GM06990 (cell line): Measurements from ENCODE around the gene FTO.

ENCODE experiments used
- DNase-seq: peaks from one replicate; pipeline ENCODE4 v3.0.0-alpha.2; 2011; ENCODE audit not compliant: insufficient read length; ENCODE audit errors: extremely low read depth
- H3K27me3 ChIP-seq: replicated peaks from 2 replicates; pipeline ENCODE4 v1.6.0; 2011; ENCODE audit warnings: low read length; ENCODE audit not compliant: control insufficient read depth, insufficient read depth
- H3K36me3 ChIP-seq: 2 replicates; pipeline ENCODE4 v1.5.1; 2011; ENCODE audit warnings: low read length; ENCODE audit not compliant: control insufficient read depth, insufficient read depth
- H3K4me3 ChIP-seq: replicated peaks from 2 replicates; pipeline ENCODE4 v1.5.1; 2011; ENCODE audit warnings: low read depth, mild to moderate bottlenecking, control low read depth, low read length
- TF ChIP-seq, protein P1 (sequence below): IDR thresholded peaks from 2 replicates; pipeline ENCODE4 v1.5.1; 2011; ENCODE audit warnings: low read length, control low read depth, mild to moderate bottlenecking, inconsistent platforms; ENCODE audit not compliant: insufficient read depth, poor library complexity, severe bottlenecking

Gene FTO

DNA sequence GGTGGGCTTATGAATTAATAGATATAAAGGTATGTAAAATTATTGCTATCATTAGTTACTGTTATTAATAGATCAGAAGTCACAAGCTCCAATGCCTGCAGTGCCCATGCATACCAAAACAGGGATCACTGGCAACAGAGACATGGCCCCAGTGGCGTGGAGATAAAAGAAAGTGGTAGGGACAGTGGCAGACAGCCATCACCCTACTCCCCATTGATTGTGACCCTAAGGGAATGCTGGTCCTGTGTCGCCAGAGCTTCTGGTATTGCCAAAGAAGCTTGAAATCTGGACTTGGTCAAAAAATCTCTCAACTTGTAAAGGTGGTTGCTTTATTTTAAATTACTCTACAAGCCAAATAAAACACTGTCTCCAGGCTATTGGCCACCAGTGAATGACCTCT, 303.5 kb downstream of the FTO start:
- Histone ChIP-seq H3K4me3 (no peak overlapping the region), H3K27me3 (no peaks in the 10 kb centered on the region), H3K36me3 (no peaks in the 10 kb centered on the region)
- TF ChIP-seq, protein P1, sequence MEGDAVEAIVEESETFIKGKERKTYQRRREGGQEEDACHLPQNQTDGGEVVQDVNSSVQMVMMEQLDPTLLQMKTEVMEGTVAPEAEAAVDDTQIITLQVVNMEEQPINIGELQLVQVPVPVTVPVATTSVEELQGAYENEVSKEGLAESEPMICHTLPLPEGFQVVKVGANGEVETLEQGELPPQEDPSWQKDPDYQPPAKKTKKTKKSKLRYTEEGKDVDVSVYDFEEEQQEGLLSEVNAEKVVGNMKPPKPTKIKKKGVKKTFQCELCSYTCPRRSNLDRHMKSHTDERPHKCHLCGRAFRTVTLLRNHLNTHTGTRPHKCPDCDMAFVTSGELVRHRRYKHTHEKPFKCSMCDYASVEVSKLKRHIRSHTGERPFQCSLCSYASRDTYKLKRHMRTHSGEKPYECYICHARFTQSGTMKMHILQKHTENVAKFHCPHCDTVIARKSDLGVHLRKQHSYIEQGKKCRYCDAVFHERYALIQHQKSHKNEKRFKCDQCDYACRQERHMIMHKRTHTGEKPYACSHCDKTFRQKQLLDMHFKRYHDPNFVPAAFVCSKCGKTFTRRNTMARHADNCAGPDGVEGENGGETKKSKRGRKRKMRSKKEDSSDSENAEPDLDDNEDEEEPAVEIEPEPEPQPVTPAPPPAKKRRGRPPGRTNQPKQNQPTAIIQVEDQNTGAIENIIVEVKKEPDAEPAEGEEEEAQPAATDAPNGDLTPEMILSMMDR = no peak
- DNase-seq = no peak

- H3K36me3 ChIP-seq = no peaks in the 10 kb centered on the region
- TF ChIP-seq, protein P1 = no peak
- H3K4me3 ChIP-seq = no peak overlapping the region
- DNase-seq = no peak
- H3K27me3 ChIP-seq = no peaks in the 10 kb centered on the region
These were observed 305.7 kb downstream of the FTO start for GRCh38 chr16:54009464-54010176.

- TF ChIP-seq, protein P1 = no peak
- Histone ChIP-seq H3K36me3 (no peaks in the 10 kb centered on the region), H3K27me3 (no peaks in the 10 kb centered on the region), H3K4me3 (no peak overlapping the region)
- no peak for DNase-seq
These were observed 311.2 kb downstream of the FTO start for GRCh38 chr16:54015147-54015546.

DNA sequence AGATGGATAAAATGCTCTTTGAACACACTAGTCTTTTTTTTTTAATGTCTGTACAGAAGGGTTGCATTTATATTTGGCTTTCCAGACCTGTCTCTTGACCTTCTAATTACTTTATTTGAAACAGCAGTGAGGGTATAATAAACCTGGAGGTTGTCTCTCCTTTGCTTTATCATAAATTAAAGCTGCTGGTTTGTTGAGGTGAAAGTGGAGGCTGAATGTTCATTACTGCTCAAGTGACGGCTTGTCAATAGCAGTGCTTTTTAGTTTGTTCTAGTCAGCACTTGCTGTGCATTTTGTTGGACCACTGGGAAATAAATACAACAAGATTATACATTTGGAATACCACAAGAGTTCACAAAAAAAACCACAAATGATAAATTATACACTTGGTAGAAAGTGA, 318.4 kb downstream of the FTO start:
- no peak for DNase-seq
- Histone ChIP-seq H3K4me3 (no peak overlapping the region), H3K36me3 (no peaks in the 10 kb centered on the region), H3K27me3 (no peaks in the 10 kb centered on the region)
- TF ChIP-seq, protein P1 = no peak

- TF ChIP-seq, protein P1 = no peak
- no peak for DNase-seq
These were observed 322.5 kb downstream of the FTO start for GRCh38 chr16:54026456-54026855.

DNA sequence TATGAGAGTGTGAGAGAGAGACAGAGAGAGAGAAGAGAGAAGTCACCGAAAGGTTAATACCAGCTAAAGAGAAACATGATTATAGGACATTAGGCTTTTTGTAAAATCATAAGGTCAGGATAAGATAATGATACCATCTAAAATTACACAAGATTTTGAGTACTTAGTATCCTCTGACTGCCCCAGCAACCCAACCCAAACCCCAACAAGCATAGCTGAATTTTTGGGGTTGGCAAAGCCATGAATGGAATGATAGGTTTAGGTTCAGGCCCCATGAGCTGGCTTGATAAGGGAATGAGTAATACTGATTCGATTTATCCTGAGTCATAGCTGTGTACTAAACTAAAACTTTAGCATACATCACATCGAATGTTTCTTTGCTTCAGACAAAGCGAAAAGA, 323.1 kb downstream of the FTO start:
- DNase-seq = no peak
- Histone ChIP-seq H3K4me3 (no peak overlapping the region), H3K36me3 (no peaks in the 10 kb centered on the region), H3K27me3 (no peaks in the 10 kb centered on the region)
- TF ChIP-seq, protein P1 = no peak

More at GRCh38 chr16:54026456-54026855, 322.5 kb downstream of the FTO start:
- no peaks in the 10 kb centered on the region for H3K36me3 ChIP-seq
- no peak overlapping the region for H3K4me3 ChIP-seq
- no peaks in the 10 kb centered on the region for H3K27me3 ChIP-seq
